ENCODE data around the gene CAMSAP3. TPM values are rescaled to one million over a fixed set of nuclear protein-coding genes. Genes with fewer than 3 reads are reported as not detected.

The CAMSAP3 gene
- polyA plus RNA-seq, 1 experiment = not detected

DNA sequence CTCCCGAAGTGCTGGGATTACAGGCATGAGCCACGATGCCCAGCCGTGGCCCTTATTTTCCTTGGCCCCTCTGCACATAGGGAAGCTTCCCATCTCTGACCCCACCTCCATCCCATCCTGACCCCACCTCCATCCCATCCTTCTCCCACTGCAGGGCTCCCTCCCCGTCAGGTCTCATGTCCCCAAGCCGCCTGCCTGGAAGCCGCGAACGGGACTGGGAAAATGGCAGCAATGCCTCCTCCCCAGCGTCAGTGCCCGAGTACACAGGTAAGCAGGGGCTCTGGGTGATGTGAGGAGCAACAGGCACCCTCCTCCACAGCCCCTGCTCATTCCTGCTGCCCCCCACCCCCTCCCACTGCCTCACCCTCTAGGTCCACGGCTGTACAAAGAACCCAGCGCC is 21.5 kb downstream of the CAMSAP3 start:
- Histone ChIP-seq H3K27ac (ENCODE audit: low read depth, low read length) (no peak overlapping the region), H3K4me3 (ENCODE audit: low read depth, low read length) (no peak overlapping the region), H3K9me3 (ENCODE audit: control insufficient read depth, insufficient read depth, low read length) (no peaks in the 10 kb centered on the region; the same call in 1 of the 2 replicates), H3K27me3 (ENCODE audit: control insufficient read depth, insufficient read depth, low read length) (no peaks in the 10 kb centered on the region)
- DNase-seq (ENCODE audit: low read depth, low spot score) = no peak
- POLR2A ChIA-PET = interaction anchor here (0.6 kb wide), 1 partner anchor 12 kb away, joined by 3 read pairs; no protein-coding TSS in a partner anchor
- CTCF ChIA-PET = no interaction called here
- TF ChIP-seq, protein P1, sequence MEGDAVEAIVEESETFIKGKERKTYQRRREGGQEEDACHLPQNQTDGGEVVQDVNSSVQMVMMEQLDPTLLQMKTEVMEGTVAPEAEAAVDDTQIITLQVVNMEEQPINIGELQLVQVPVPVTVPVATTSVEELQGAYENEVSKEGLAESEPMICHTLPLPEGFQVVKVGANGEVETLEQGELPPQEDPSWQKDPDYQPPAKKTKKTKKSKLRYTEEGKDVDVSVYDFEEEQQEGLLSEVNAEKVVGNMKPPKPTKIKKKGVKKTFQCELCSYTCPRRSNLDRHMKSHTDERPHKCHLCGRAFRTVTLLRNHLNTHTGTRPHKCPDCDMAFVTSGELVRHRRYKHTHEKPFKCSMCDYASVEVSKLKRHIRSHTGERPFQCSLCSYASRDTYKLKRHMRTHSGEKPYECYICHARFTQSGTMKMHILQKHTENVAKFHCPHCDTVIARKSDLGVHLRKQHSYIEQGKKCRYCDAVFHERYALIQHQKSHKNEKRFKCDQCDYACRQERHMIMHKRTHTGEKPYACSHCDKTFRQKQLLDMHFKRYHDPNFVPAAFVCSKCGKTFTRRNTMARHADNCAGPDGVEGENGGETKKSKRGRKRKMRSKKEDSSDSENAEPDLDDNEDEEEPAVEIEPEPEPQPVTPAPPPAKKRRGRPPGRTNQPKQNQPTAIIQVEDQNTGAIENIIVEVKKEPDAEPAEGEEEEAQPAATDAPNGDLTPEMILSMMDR (IDR thresholded peaks at IDR 0.05; ENCODE audit: low read depth, low read length) = no peak

DNA sequence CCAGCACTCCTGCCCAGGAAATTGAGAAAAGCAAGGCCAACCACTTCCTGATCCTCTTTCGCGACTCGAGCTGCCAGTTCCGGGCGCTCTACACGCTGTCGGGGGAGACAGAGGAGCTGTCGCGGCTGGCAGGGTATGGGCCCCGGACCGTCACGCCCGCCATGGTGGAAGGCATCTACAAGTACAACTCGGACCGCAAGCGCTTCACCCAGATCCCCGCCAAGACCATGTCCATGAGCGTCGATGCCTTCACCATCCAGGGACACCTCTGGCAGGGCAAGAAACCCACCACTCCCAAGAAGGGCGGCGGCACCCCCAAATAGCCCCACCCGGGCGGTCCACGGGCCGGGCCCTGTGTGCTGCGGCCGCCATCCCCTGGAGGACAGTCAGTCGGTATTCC is 22.1 kb downstream of the CAMSAP3 start:
- H3K4me3 ChIP-seq (ENCODE audit: low read depth, low read length) = no peak overlapping the region
- ChIA-PET CTCF (no interaction called here), POLR2A (no interaction called here)
- TF ChIP-seq, protein P1 (IDR thresholded peaks at IDR 0.05; ENCODE audit: low read depth, low read length) = no peak
- H3K27ac ChIP-seq (ENCODE audit: low read depth, low read length) = no peak overlapping the region
- DNase-seq (ENCODE audit: low read depth, low spot score) = no peak
- H3K9me3 ChIP-seq (ENCODE audit: control insufficient read depth, insufficient read depth, low read length) = no peaks in the 10 kb centered on the region; the same call in 1 of the 2 replicates
- H3K27me3 ChIP-seq (ENCODE audit: control insufficient read depth, insufficient read depth, low read length) = no peaks in the 10 kb centered on the region

DNA sequence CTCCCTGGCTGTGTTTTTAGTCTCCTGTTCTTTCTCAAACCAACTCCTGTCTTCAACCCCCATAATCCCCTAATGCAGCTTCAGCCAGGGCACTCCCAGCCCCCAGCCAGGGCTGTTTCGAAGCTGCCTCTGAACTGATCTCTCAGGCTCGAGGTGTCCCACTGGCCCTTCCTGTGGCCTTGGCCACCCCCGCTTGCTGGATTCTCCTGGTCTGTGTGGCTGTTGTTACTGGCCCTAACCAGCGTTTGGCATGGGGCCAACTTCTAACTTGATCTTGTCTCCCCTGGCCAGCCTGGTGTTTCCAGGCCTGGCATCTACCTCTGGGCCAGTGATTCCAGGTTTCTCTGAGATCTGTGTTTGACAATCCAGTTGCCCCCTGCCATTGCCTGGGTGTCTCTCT is 22.7 kb downstream of the CAMSAP3 start:
- DNase-seq (ENCODE audit: low read depth, low spot score) = no peak
- ChIA-PET CTCF (interaction anchor here (0.7 kb wide), 1 partner anchor 182 kb away, joined by 3 read pairs; no protein-coding TSS in a partner anchor), POLR2A (interaction anchor here (0.6 kb wide), 1 partner anchor 50 kb away, joined by 3 read pairs; no protein-coding TSS in a partner anchor)
- TF ChIP-seq, protein P1 (IDR thresholded peaks at IDR 0.05; ENCODE audit: low read depth, low read length) = no peak
- Histone ChIP-seq H3K4me3 (ENCODE audit: low read depth, low read length) (no peak overlapping the region), H3K27ac (ENCODE audit: low read depth, low read length) (no peak overlapping the region), H3K27me3 (ENCODE audit: control insufficient read depth, insufficient read depth, low read length) (no peaks in the 10 kb centered on the region), H3K9me3 (ENCODE audit: control insufficient read depth, insufficient read depth, low read length) (no peaks in the 10 kb centered on the region; the same call in 1 of the 2 replicates)

DNA sequence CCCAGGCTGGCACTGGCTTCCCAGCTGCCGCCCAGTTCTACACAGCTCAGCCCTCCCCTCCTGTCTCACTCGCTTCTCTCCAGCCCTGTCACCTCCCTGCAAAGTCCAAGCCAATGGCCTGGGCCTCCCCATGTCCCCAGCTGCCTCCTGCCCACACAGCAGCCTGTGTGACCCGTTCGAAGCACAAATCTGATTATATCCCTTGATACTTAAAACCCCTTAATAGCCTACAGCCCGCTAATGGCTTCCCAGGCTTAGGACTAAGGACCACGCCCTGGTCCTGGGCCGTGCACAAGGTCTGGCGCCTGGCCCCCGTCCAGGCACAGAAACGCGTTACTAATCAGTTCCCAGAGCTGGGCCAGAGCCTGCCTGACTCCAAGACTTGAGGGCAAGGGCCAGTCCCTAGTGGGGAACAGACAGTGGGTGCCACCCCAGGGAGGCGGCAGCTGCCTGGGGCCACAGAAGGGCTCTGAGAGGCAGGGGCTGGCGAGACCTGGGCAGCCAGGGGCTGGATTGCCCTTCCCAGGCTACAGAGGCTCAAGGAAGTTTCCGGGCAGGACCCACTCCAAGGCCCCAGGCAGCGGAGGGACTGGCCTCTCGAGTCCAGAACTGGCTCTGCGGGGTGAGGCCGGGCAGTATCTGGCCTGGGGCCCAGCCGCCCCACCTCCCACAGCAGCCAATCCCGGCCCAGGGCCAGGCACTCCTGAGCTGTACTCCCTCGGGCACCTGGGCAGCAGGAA is 23.3 kb downstream of the CAMSAP3 start:
- Histone ChIP-seq H3K4me3 (ENCODE audit: low read depth, low read length) (no peak overlapping the region), H3K9me3 (ENCODE audit: control insufficient read depth, insufficient read depth, low read length) (no peaks in the 10 kb centered on the region; the same call in 1 of the 2 replicates), H3K27me3 (ENCODE audit: control insufficient read depth, insufficient read depth, low read length) (no peaks in the 10 kb centered on the region), H3K27ac (ENCODE audit: low read depth, low read length) (no peak overlapping the region)
- DNase-seq (ENCODE audit: low read depth, low spot score) = no peak
- CTCF ChIA-PET = interaction anchor here (0.7 kb wide), 1 partner anchor 182 kb away, joined by 3 read pairs; no protein-coding TSS in a partner anchor
- TF ChIP-seq, protein P1 (IDR thresholded peaks at IDR 0.05; ENCODE audit: low read depth, low read length) = no peak
- POLR2A ChIA-PET = interaction anchor here (0.6 kb wide), 1 partner anchor 50 kb away, joined by 3 read pairs; no protein-coding TSS in a partner anchor
